ENCODE measurements around the gene KCNN2. TPM values are rescaled to one million over a fixed set of nuclear protein-coding genes. Genes with fewer than 3 reads are reported as not detected.

The KCNN2 gene
- total and polyA plus RNA-seq, 2 donors (not counting 1 experiment from before 2014, with no cell fraction given), result 0.08 to 0.50 TPM

DNA sequence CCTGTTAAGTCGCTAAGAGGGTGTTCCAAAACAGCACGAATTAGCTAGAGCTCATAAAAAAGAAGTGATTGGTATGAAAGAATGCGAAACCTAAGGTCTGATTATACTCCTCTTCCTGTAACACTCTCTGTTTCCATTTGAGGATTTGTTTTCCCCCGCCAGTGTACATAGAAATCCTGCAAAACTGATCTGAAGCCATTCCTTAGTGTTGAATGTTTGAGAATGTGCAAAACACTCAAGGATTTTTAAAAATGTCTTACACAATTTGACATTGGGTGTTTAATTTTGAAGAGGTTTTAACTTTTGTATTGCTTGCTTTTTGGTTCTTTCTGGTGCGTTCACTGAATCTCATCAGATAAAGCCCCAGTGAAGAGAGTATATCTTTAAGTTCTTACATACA lies 105.3 kb downstream of the KCNN2 start:
- Histone ChIP-seq H3K27ac (ENCODE audit: insufficient read depth, low read length) (no peak overlapping the region), H3K4me1 (ENCODE audit: control insufficient read depth, extremely low read depth, insufficient read depth, low read length) (no peaks in the 10 kb centered on the region), H2AFZ (ENCODE audit: low read length) (no peak overlapping the region), H3K9ac (ENCODE audit: insufficient read depth, low read length) (no peak overlapping the region), H3K36me3 (ENCODE audit: control insufficient read depth, insufficient read depth, low read length) (no peaks in the 10 kb centered on the region), H3K4me3 (replicated peaks in 1 of 4; ENCODE audit: control extremely low read depth in 1 of 4, insufficient read depth in 1 of 4, low read depth in 3 of 4, low read length in 4 of 4) (no peak overlapping the region), H3K27me3 (ENCODE audit: control insufficient read depth, insufficient read depth, low read length) (no peaks in the 10 kb centered on the region), H3K4me2 (ENCODE audit: extremely low read depth, insufficient read depth, low read length) (no peak overlapping the region), H4K20me1 (ENCODE audit: control insufficient read depth, extremely low read depth, insufficient read depth, low read length) (no peaks in the 10 kb centered on the region), H3K79me2 (ENCODE audit: control insufficient read depth, insufficient read depth, low read length) (no peaks in the 10 kb centered on the region), H3K9me3 (ENCODE audit: control insufficient read depth, insufficient read depth, low read depth, low read length) (no peaks in the 10 kb centered on the region)
- no peak for DNase-seq (ENCODE audit: low read depth in 2 of 2)
- TF ChIP-seq, protein P1, sequence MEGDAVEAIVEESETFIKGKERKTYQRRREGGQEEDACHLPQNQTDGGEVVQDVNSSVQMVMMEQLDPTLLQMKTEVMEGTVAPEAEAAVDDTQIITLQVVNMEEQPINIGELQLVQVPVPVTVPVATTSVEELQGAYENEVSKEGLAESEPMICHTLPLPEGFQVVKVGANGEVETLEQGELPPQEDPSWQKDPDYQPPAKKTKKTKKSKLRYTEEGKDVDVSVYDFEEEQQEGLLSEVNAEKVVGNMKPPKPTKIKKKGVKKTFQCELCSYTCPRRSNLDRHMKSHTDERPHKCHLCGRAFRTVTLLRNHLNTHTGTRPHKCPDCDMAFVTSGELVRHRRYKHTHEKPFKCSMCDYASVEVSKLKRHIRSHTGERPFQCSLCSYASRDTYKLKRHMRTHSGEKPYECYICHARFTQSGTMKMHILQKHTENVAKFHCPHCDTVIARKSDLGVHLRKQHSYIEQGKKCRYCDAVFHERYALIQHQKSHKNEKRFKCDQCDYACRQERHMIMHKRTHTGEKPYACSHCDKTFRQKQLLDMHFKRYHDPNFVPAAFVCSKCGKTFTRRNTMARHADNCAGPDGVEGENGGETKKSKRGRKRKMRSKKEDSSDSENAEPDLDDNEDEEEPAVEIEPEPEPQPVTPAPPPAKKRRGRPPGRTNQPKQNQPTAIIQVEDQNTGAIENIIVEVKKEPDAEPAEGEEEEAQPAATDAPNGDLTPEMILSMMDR (conservative IDR thresholded peaks at IDR 0.05 in 1 of 2, IDR thresholded peaks at IDR 0.05 in 1 of 2; ENCODE audit: low read depth in 1 of 2, low read length in 2 of 2), result no peak
- no peak for TF ChIP-seq EZH2 (IDR thresholded peaks at IDR 0.05; ENCODE audit: low read length, missing control alignments)

DNA sequence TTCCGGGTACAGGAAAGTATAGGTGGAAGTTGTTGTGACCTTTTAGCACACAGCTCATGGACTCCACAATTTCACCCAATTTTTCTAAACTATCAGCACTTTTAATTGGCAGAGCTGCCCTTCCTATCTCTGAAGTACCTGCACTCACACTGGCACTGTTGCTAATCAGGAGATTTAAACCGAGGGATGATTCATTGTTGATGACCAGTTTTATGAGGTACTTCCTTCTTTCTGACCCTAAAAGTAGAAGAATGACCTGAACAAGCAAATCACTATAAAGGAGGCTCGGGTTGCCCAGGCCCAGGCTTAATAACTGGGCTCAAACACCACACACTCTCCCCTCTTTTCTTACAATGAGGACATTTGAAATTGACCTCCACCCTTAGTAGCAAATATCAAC lies 105.9 kb downstream of the KCNN2 start:
- Histone ChIP-seq H3K79me2 (ENCODE audit: control insufficient read depth, insufficient read depth, low read length) (no peaks in the 10 kb centered on the region), H3K27ac (ENCODE audit: insufficient read depth, low read length) (no peak overlapping the region), H3K27me3 (ENCODE audit: control insufficient read depth, insufficient read depth, low read length) (no peaks in the 10 kb centered on the region), H3K9ac (ENCODE audit: insufficient read depth, low read length) (no peak overlapping the region), H2AFZ (ENCODE audit: low read length) (no peak overlapping the region), H3K4me2 (ENCODE audit: extremely low read depth, insufficient read depth, low read length) (no peak overlapping the region), H3K9me3 (ENCODE audit: control insufficient read depth, insufficient read depth, low read depth, low read length) (no peaks in the 10 kb centered on the region), H4K20me1 (ENCODE audit: control insufficient read depth, extremely low read depth, insufficient read depth, low read length) (no peaks in the 10 kb centered on the region), H3K4me3 (replicated peaks in 1 of 4; ENCODE audit: control extremely low read depth in 1 of 4, insufficient read depth in 1 of 4, low read depth in 3 of 4, low read length in 4 of 4) (no peak overlapping the region), H3K4me1 (ENCODE audit: control insufficient read depth, extremely low read depth, insufficient read depth, low read length) (no peaks in the 10 kb centered on the region), H3K36me3 (ENCODE audit: control insufficient read depth, insufficient read depth, low read length) (no peaks in the 10 kb centered on the region)
- TF ChIP-seq EZH2 (IDR thresholded peaks at IDR 0.05; ENCODE audit: low read length, missing control alignments), result no peak
- TF ChIP-seq, protein P1 (conservative IDR thresholded peaks at IDR 0.05 in 1 of 2, IDR thresholded peaks at IDR 0.05 in 1 of 2; ENCODE audit: low read depth in 1 of 2, low read length in 2 of 2), result no peak
- DNase-seq (ENCODE audit: low read depth in 2 of 2), result no peak

DNA sequence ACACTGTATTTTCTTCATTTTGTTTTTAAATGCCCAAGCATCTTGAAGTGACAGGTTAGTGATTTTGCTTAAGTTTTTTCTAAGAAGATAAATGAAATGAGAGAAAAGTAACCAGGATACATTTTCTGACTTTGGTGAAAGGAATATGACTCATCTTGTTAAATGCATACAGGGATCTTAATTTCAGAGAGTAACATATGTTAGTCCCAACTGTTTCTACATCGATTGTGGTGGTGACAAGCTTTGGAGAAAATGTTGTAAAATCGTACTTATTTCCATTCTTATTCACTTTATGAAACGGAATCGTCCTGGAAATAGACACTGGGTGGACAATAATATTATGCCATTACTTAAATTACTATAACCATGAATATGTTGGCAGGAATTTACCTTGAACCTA lies 107.5 kb downstream of the KCNN2 start:
- no peaks in the 10 kb centered on the region for H3K9me3 ChIP-seq (ENCODE audit: control insufficient read depth, insufficient read depth, low read depth, low read length)
- no peaks in the 10 kb centered on the region for H3K27me3 ChIP-seq (ENCODE audit: control insufficient read depth, insufficient read depth, low read length)
- no peaks in the 10 kb centered on the region for H3K79me2 ChIP-seq (ENCODE audit: control insufficient read depth, insufficient read depth, low read length)
- no peak overlapping the region for H2AFZ ChIP-seq (ENCODE audit: low read length)
- no peak overlapping the region for H3K27ac ChIP-seq (ENCODE audit: insufficient read depth, low read length)
- no peaks in the 10 kb centered on the region for H4K20me1 ChIP-seq (ENCODE audit: control insufficient read depth, extremely low read depth, insufficient read depth, low read length)
- no peaks in the 10 kb centered on the region for H3K4me1 ChIP-seq (ENCODE audit: control insufficient read depth, extremely low read depth, insufficient read depth, low read length)
- no peak overlapping the region for H3K4me3 ChIP-seq (replicated peaks in 1 of 4; ENCODE audit: control extremely low read depth in 1 of 4, insufficient read depth in 1 of 4, low read depth in 3 of 4, low read length in 4 of 4)
- H3K4me2 ChIP-seq (ENCODE audit: extremely low read depth, insufficient read depth, low read length), result no peak overlapping the region
- TF ChIP-seq, protein P1 (conservative IDR thresholded peaks at IDR 0.05 in 1 of 2, IDR thresholded peaks at IDR 0.05 in 1 of 2; ENCODE audit: low read depth in 1 of 2, low read length in 2 of 2), result no peak
- TF ChIP-seq EZH2 (IDR thresholded peaks at IDR 0.05; ENCODE audit: low read length, missing control alignments), result no peak
- no peak for DNase-seq (ENCODE audit: low read depth in 2 of 2)
- H3K9ac ChIP-seq (ENCODE audit: insufficient read depth, low read length), result no peak overlapping the region
- no peaks in the 10 kb centered on the region for H3K36me3 ChIP-seq (ENCODE audit: control insufficient read depth, insufficient read depth, low read length)

All from fibroblast of lung (primary cell).